ENCODE measurements around the gene ARHGAP32.

DNA sequence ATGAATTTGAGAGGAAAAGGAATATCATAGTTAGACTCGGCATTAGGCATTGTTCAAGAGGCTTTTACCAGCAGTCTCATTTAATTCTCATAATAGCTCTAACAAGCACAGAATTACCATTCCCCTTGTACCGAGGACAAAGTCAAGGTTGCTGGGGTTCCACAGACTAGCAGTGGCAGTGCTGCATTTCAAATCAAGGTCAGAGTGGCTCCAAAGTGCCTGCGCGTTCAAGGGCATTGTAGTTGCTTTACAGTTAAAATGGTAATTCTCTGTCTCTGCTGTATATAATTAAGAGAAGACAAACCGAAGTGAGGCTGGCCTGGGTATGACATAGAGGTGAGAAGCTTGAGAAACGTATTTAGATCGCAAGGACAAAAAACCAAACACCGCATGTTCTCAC, 209.1 kb downstream of the ARHGAP32 start:
- TF ChIP-seq, protein P1, sequence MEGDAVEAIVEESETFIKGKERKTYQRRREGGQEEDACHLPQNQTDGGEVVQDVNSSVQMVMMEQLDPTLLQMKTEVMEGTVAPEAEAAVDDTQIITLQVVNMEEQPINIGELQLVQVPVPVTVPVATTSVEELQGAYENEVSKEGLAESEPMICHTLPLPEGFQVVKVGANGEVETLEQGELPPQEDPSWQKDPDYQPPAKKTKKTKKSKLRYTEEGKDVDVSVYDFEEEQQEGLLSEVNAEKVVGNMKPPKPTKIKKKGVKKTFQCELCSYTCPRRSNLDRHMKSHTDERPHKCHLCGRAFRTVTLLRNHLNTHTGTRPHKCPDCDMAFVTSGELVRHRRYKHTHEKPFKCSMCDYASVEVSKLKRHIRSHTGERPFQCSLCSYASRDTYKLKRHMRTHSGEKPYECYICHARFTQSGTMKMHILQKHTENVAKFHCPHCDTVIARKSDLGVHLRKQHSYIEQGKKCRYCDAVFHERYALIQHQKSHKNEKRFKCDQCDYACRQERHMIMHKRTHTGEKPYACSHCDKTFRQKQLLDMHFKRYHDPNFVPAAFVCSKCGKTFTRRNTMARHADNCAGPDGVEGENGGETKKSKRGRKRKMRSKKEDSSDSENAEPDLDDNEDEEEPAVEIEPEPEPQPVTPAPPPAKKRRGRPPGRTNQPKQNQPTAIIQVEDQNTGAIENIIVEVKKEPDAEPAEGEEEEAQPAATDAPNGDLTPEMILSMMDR (IDR thresholded peaks at IDR 0.05 in 2 of 3, conservative IDR thresholded peaks at IDR 0.05 in 1 of 3; ENCODE audit: borderline replicate concordance in 1 of 3, insufficient read depth in 1 of 3, low read depth in 2 of 3, low read length in 2 of 3) = no peak
- TF ChIP-seq POLR2A (IDR thresholded peaks at IDR 0.05; ENCODE audit: borderline replicate concordance, extremely low read depth, insufficient read depth, insufficient read length) (no peak), JUND (IDR thresholded peaks at IDR 0.05) (no peak), SIN3A (IDR thresholded peaks at IDR 0.05; ENCODE audit: low read depth) (no peak), POLR2AphosphoS5 (IDR thresholded peaks at IDR 0.05; ENCODE audit: low read depth, low read length) (no peak)
- TF ChIP-seq, protein P2, sequence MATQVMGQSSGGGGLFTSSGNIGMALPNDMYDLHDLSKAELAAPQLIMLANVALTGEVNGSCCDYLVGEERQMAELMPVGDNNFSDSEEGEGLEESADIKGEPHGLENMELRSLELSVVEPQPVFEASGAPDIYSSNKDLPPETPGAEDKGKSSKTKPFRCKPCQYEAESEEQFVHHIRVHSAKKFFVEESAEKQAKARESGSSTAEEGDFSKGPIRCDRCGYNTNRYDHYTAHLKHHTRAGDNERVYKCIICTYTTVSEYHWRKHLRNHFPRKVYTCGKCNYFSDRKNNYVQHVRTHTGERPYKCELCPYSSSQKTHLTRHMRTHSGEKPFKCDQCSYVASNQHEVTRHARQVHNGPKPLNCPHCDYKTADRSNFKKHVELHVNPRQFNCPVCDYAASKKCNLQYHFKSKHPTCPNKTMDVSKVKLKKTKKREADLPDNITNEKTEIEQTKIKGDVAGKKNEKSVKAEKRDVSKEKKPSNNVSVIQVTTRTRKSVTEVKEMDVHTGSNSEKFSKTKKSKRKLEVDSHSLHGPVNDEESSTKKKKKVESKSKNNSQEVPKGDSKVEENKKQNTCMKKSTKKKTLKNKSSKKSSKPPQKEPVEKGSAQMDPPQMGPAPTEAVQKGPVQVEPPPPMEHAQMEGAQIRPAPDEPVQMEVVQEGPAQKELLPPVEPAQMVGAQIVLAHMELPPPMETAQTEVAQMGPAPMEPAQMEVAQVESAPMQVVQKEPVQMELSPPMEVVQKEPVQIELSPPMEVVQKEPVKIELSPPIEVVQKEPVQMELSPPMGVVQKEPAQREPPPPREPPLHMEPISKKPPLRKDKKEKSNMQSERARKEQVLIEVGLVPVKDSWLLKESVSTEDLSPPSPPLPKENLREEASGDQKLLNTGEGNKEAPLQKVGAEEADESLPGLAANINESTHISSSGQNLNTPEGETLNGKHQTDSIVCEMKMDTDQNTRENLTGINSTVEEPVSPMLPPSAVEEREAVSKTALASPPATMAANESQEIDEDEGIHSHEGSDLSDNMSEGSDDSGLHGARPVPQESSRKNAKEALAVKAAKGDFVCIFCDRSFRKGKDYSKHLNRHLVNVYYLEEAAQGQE (IDR thresholded peaks at IDR 0.05; ENCODE audit: low read depth) = no peak
